Osteoblast (primary cell): ENCODE data around the gene SLC15A2. TPM values are rescaled to one million over a fixed set of nuclear protein-coding genes. Genes with fewer than 3 reads are reported as not detected.

Source experiments
- DNase-seq: peaks from one replicate; pipeline ENCODE4 v3.0.0; 2011; ENCODE audit warnings: low spot score, mixed read lengths; ENCODE audit not compliant: insufficient read length; ENCODE audit errors: missing footprints
- H2AFZ ChIP-seq: 2 replicates; pipeline ENCODE4 v1.6.0; 2011; ENCODE audit warnings: mild to moderate bottlenecking, low read length
- H3K27ac ChIP-seq: 2 replicates; pipeline ENCODE4 v1.5.1; 2011; ENCODE audit warnings: mild to moderate bottlenecking, low read depth, low read length, moderate library complexity
- H3K27me3 ChIP-seq: 2 replicates; pipeline ENCODE4 v1.6.0; 2012; ENCODE audit warnings: mild to moderate bottlenecking, control low read depth, inconsistent platforms, low read length, moderate library complexity; ENCODE audit not compliant: insufficient read depth
- H3K36me3 ChIP-seq: 2 replicates; pipeline ENCODE4 v1.5.1; 2011; ENCODE audit warnings: mild to moderate bottlenecking, low read length, control low read depth, moderate library complexity; ENCODE audit not compliant: insufficient read depth
- H3K4me1 ChIP-seq: 2 replicates; pipeline ENCODE4 v1.5.1; 2011; ENCODE audit warnings: mild to moderate bottlenecking, low read length, control low read depth, moderate library complexity; ENCODE audit not compliant: insufficient read depth
- H3K4me2 ChIP-seq: 2 replicates; pipeline ENCODE4 v1.6.0; 2011; ENCODE audit warnings: mild to moderate bottlenecking, low read length; ENCODE audit not compliant: insufficient read depth
- H3K4me3 ChIP-seq: fragments of 200-600 bp; sonication (generic); 3 replicates; pipeline ENCODE4 v1.5.1; 2012; ENCODE audit warnings: mild to moderate bottlenecking, low read length, inconsistent platforms; ENCODE audit not compliant: insufficient read depth
- H3K79me2 ChIP-seq: 2 replicates; pipeline ENCODE4 v1.6.0; 2012; ENCODE audit warnings: mild to moderate bottlenecking, low read length, control low read depth, inconsistent platforms; ENCODE audit not compliant: insufficient read depth
- H3K9me3 ChIP-seq: 2 replicates; pipeline ENCODE4 v1.5.1; 2011; ENCODE audit warnings: low read depth, low read length, control low read depth
- H4K20me1 ChIP-seq: 2 replicates; pipeline ENCODE4 v1.6.0; 2012; ENCODE audit warnings: mild to moderate bottlenecking, low read length, control low read depth; ENCODE audit not compliant: insufficient read depth
- CTCF ChIP-seq: IDR thresholded peaks from 2 replicates; pipeline ENCODE4 v1.5.1; 2011; ENCODE audit warnings: mild to moderate bottlenecking, low read depth, low read length, moderate library complexity; ENCODE audit errors: extremely low read depth
- total RNA-seq: library from RNA; depleted of rRNA; stranded (reverse); fragments of >200 nt; gene quantifications from 2 replicates; pipeline ENCODE4 v1.2.3, GENCODE V29; 2012

The SLC15A2 gene
- total RNA-seq, 1 donor, result under 0.01 TPM

GRCh38 chr3:121895736-121896135 lies 1.5 kb downstream of the SLC15A2 start:
- Histone ChIP-seq H3K27ac (no peak overlapping the region), H3K36me3 (no peaks in the 10 kb centered on the region), H3K27me3 (no peaks in the 10 kb centered on the region), H3K4me3 (no peak overlapping the region), H3K4me1 (no peaks in the 10 kb centered on the region), H2AFZ (no peak overlapping the region), H3K4me2 (no peak overlapping the region), H3K79me2 (no peaks in the 10 kb centered on the region), H3K9me3 (no peaks in the 10 kb centered on the region), H4K20me1 (no peaks in the 10 kb centered on the region)
- no peak for TF ChIP-seq CTCF
- DNase-seq, result no peak

GRCh38 chr3:121896823-121897222 lies 2.6 kb downstream of the SLC15A2 start:
- no peaks in the 10 kb centered on the region for H3K36me3 ChIP-seq
- no peak for TF ChIP-seq CTCF
- H3K79me2 ChIP-seq, result no peaks in the 10 kb centered on the region

GRCh38 chr3:121897296-121897695 lies 3.1 kb downstream of the SLC15A2 start:
- H3K4me2 ChIP-seq, result no peak overlapping the region
- no peak overlapping the region for H3K27ac ChIP-seq
- no peak for TF ChIP-seq CTCF
- no peak overlapping the region for H2AFZ ChIP-seq
- DNase-seq, result no peak
- no peaks in the 10 kb centered on the region for H3K36me3 ChIP-seq
- H3K4me1 ChIP-seq, result no peaks in the 10 kb centered on the region
- H3K4me3 ChIP-seq, result no peak overlapping the region
- no peaks in the 10 kb centered on the region for H4K20me1 ChIP-seq
- H3K79me2 ChIP-seq, result no peaks in the 10 kb centered on the region
- no peaks in the 10 kb centered on the region for H3K9me3 ChIP-seq
- H3K27me3 ChIP-seq, result no peaks in the 10 kb centered on the region

More at GRCh38 chr3:121896823-121897222, 2.6 kb downstream of the SLC15A2 start:
- no peak overlapping the region for H2AFZ ChIP-seq
- no peaks in the 10 kb centered on the region for H3K4me1 ChIP-seq
- no peak overlapping the region for H3K27ac ChIP-seq
- no peaks in the 10 kb centered on the region for H4K20me1 ChIP-seq
- no peaks in the 10 kb centered on the region for H3K27me3 ChIP-seq
- no peak for DNase-seq
- no peak overlapping the region for H3K4me2 ChIP-seq
- no peaks in the 10 kb centered on the region for H3K9me3 ChIP-seq
- H3K4me3 ChIP-seq, result no peak overlapping the region

- Histone ChIP-seq H3K9me3 (no peaks in the 10 kb centered on the region), H4K20me1 (no peaks in the 10 kb centered on the region), H3K27ac (no peak overlapping the region), H3K4me3 (no peak overlapping the region), H3K79me2 (no peaks in the 10 kb centered on the region), H3K36me3 (no peaks in the 10 kb centered on the region), H3K4me1 (no peaks in the 10 kb centered on the region), H2AFZ (no peak overlapping the region), H3K4me2 (no peak overlapping the region), H3K27me3 (no peaks in the 10 kb centered on the region)
- TF ChIP-seq CTCF, result no peak
- no peak for DNase-seq
These were observed 19.2 kb downstream of the SLC15A2 start for GRCh38 chr3:121913305-121913990.
